Spleen (tissue), 11 donors: ENCODE measurements around the gene SIM2. TPM values are rescaled to one million over a fixed set of nuclear protein-coding genes. Genes with fewer than 3 reads are reported as not detected.
A peak's percentile ranks its signal among the peaks of the same experiment; 100 is the strongest.

ENCODE experiments used
- DNase-seq: peaks from one replicate; pipeline ENCODE4 v3.0.0-alpha.2; 2020
- H3K27ac ChIP-seq, 8 donors: fragments of 200-600 bp; sonication (generic) in 7 of 8; 1 replicate in 4 of 8; 2 replicates in 4 of 8; pipeline versions ENCODE4 v1.5.0 to v1.8.0; 2016 to 2021; ENCODE audit warnings: inconsistent platforms in 4 of 8, mild to moderate bottlenecking in 4 of 8, moderate library complexity in 1 of 8
- H3K27me3 ChIP-seq, 7 donors: fragments of 200-600 bp; sonication (generic) in 6 of 7; replicated peaks in 1 of 7; 1 replicate in 4 of 7; 2 replicates in 3 of 7; pipeline versions ENCODE4 v1.5.0 to v1.8.0; 2016 to 2021; ENCODE audit warnings: inconsistent platforms in 3 of 7, mild to moderate bottlenecking in 1 of 7
- H3K36me3 ChIP-seq, 6 donors: fragments of 200-600 bp; sonication (generic) in 5 of 6; 1 replicate in 4 of 6; 2 replicates in 2 of 6; pipeline versions ENCODE4 v1.5.0 to v1.8.0; 2016 to 2021; ENCODE audit warnings: inconsistent platforms in 2 of 6
- H3K4me1 ChIP-seq, 6 donors: fragments of 200-600 bp; sonication (generic) in 5 of 6; 1 replicate in 3 of 6; 2 replicates in 3 of 6; pipeline versions ENCODE4 v1.5.0 to v1.8.0; 2016 to 2021; ENCODE audit warnings: inconsistent platforms in 3 of 6
- H3K4me3 ChIP-seq, 8 donors: fragments of 200-600 bp; sonication (generic) in 7 of 8; 1 replicate in 4 of 8; 2 replicates in 4 of 8; pipeline versions ENCODE4 v1.5.0 to v1.8.0; 2016 to 2021; ENCODE audit warnings: inconsistent platforms in 4 of 8, mild to moderate bottlenecking in 4 of 8, moderate library complexity in 2 of 8
- H3K9me3 ChIP-seq, 8 donors: fragments of 200-600 bp; sonication (generic) in 7 of 8; 1 replicate in 4 of 8; 2 replicates in 4 of 8; pipeline versions ENCODE4 v1.5.0 to v1.8.0; 2016 to 2021; ENCODE audit warnings: inconsistent platforms in 4 of 8
- POLR2A ChIP-seq, 3 donors: fragments of 450-650 bp; IDR thresholded peaks; one replicate each; pipeline ENCODE4 v1.5.1; 2017; ENCODE audit warnings: antibody characterized with exemption in 3 of 3, mild to moderate bottlenecking in 1 of 3
- POLR2AphosphoS5 ChIP-seq, 3 donors: sonication (generic); formaldehyde crosslinking; IDR thresholded peaks; one replicate each; pipeline ENCODE4 v1.5.1; 2017; ENCODE audit warnings: antibody characterized with exemption in 3 of 3
- WGBS, 5 donors: extraction: QIAGEN DNeasy Blood & Tissue Kit in 3 of 5; methylation state at CpG; one replicate each; pipeline versions ENCODE4 v1.1.5 to v1.1.7; 2013 to 2018; 5-methylcytosine and 5-hydroxymethylcytosine counted together
- intact Hi-C: fragments of 100-400 bp; cut with DNase I; formaldehyde crosslinking; loops from one replicate; pipeline ENCODE4 v1.15.0; 2023; ENCODE audit warnings: low total_unique reads
- polyA plus RNA-seq, 3 donors: library from polyadenylated mRNA; stranded (reverse); fragments of 200-250 nt; gene quantifications; one replicate each; pipeline ENCODE4 v1.2.1, GENCODE V29; 2013
- total RNA-seq, 7 donors: library from RNA; depleted of rRNA in 3 of 7; stranded (reverse); fragments of >200 nt in 3 of 7; fragmentation: NEBNext Ultra II Directional in 4 of 7; extraction: Animal tissue kit (Norgen Biotek cat#: 25700) in 4 of 7; gene quantifications; one replicate each; pipeline versions ENCODE4 v1.1.0 to v1.2.1, GENCODE V29; 2016 to 2021
- TF ChIP-seq, protein P1 (sequence below), 11 experiments: fragments of 200-600 bp in 7 of 11; fragments of 450-650 bp in 4 of 11; sonication (generic) in 4 of 11; IDR thresholded peaks in 8 of 11; conservative IDR thresholded peaks in 3 of 11; 1 replicate in 7 of 11; 2 replicates in 4 of 11; pipeline versions ENCODE4 v1.4.0 to v1.8.0; 2016 to 2021; ENCODE audit warnings: antibody characterized with exemption in 11 of 11, inconsistent platforms in 4 of 11, mild to moderate bottlenecking in 1 of 11
- donor health status: healthy with polysubstance abuse.
- donor health status: DM: no; HTN: no; CAD: no; lungs with moderate emphysema.
- donor health status: DM: no; HTN: no; CAD: no.
- donor health status: Bipolar disorder and iron deficiency.
- donor health status: healthy.
- donor health status: DM: no; HTN: no; CAD: no.
- donor health status: DM: yes; HTN: yes; CAD: no.

SIM2 gene
- total and polyA plus RNA-seq, 10 donors, result not detected

DNA sequence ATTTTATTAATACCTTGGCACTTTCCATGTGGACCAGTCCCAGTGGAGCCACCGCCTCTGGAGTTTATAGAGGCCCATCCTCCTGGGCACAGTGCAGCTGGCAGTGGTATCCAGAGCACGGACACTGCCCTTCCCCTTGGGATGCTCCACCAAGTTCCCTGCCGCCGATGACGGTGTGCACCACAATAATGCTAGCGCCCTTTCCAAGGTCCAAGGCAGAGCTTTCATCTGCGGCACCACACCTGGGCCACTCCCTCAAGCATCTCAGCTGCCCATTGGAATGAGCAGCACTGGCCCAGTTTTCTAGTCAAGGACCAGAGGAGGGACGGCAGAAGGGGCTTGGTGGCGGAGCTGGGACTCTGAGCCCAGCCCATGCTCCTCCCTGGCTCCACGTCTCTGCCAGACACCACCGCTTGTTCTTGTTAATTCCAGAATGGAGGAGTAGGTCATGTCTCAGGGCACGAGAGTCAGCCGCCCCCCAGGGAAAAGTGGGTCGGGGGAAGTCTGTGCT is 24.5 kb downstream of the SIM2 start:
- no peak for TF ChIP-seq POLR2A (IDR thresholded peaks at IDR 0.05)
- TF ChIP-seq POLR2AphosphoS5 (IDR thresholded peaks at IDR 0.05), result no peak
- TF ChIP-seq, protein P1, sequence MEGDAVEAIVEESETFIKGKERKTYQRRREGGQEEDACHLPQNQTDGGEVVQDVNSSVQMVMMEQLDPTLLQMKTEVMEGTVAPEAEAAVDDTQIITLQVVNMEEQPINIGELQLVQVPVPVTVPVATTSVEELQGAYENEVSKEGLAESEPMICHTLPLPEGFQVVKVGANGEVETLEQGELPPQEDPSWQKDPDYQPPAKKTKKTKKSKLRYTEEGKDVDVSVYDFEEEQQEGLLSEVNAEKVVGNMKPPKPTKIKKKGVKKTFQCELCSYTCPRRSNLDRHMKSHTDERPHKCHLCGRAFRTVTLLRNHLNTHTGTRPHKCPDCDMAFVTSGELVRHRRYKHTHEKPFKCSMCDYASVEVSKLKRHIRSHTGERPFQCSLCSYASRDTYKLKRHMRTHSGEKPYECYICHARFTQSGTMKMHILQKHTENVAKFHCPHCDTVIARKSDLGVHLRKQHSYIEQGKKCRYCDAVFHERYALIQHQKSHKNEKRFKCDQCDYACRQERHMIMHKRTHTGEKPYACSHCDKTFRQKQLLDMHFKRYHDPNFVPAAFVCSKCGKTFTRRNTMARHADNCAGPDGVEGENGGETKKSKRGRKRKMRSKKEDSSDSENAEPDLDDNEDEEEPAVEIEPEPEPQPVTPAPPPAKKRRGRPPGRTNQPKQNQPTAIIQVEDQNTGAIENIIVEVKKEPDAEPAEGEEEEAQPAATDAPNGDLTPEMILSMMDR (IDR thresholded peaks at IDR 0.05 in 8 of 11, conservative IDR thresholded peaks at IDR 0.05 in 3 of 11), result no peak
- no peak overlapping the region for H3K4me3 ChIP-seq
- WGBS, 5 donors, result 82 to 91% (median 86%) methylated on average over 13 to 14 of the region's 14 CpGs
- DNase-seq, result peak; percentile 69
- H3K27ac ChIP-seq, result no peak overlapping the region
- intact Hi-C loops, result no loop called here
- no peaks in the 10 kb centered on the region for H3K9me3 ChIP-seq
- H3K36me3 ChIP-seq, result no peaks in the 10 kb centered on the region
- peaks cover 0 to 55% (median 6%) of the 10 kb centered on the region in 7 donors for H3K27me3 ChIP-seq
- H3K4me1 ChIP-seq, result no peaks in the 10 kb centered on the region

DNA sequence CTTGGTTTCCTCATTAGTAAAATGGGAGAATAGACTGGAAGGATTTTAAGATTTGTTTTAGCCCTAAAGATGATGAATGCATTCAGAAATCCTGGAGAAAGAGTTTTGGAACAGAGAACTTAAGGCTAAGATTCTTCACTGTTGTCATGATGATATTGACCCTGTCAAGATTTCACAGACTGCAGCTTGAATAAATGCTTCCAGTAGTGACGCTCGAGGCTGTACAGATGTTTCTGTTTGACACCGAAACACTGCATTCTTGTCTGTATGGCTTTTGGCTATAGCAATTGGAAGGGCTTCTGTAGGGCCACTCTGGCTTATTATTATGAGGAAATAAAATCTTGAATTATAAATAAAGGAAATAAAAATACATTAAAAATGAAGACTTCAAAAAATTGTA is 25.7 kb downstream of the SIM2 start:
- no peak for DNase-seq
- Histone ChIP-seq H3K27ac (no peak overlapping the region), H3K9me3 (no peaks in the 10 kb centered on the region), H3K36me3 (no peaks in the 10 kb centered on the region), H3K27me3 (peaks cover 0 to 53% (median 6%) of the 10 kb centered on the region in 7 donors), H3K4me3 (no peak overlapping the region), H3K4me1 (no peaks in the 10 kb centered on the region)
- intact Hi-C loops, result no loop called here
- TF ChIP-seq POLR2AphosphoS5 (IDR thresholded peaks at IDR 0.05) (no peak), POLR2A (IDR thresholded peaks at IDR 0.05) (no peak)
- TF ChIP-seq, protein P1 (IDR thresholded peaks at IDR 0.05 in 8 of 11, conservative IDR thresholded peaks at IDR 0.05 in 3 of 11), result no peak
- 66 to 80% (median 78%) methylated on average over 3 of the region's 3 CpGs for WGBS, 5 donors

DNA sequence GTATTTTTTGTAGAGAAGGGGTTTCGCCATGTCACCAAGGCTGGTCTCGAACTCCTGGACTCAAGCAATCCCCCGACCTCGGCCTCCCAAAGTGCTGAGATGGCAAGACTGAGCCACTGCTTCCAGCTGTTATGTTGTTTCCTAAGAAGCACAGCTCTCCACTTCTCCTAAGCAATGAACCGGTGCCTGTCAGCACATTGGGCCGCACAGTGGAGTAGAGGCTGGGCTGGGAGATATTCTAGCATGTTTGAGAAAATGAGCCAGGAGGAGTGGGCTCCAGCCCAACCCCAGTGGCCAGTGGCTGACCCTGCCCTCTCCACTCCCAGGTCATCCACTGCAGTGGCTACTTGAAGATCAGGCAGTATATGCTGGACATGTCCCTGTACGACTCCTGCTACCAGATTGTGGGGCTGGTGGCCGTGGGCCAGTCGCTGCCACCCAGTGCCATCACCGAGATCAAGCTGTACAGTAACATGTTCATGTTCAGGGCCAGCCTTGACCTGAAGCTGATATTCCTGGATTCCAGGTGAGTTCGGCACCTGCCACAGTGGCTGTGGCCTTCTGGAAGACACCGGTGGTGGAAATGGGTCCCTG is 27.0 kb downstream of the SIM2 start:
- DNase-seq, result peak; percentile 44
- no peaks in the 10 kb centered on the region for H3K36me3 ChIP-seq
- H3K4me3 ChIP-seq, result no peak overlapping the region
- WGBS, 5 donors, result 88 to 96% (median 93%) methylated on average over 11 to 12 of the region's 12 CpGs
- H3K27ac ChIP-seq, result no peak overlapping the region
- H3K4me1 ChIP-seq, result no peaks in the 10 kb centered on the region
- peaks cover 0 to 60% (median 0%) of the 10 kb centered on the region in 7 donors for H3K27me3 ChIP-seq
- TF ChIP-seq POLR2AphosphoS5 (IDR thresholded peaks at IDR 0.05) (no peak), POLR2A (IDR thresholded peaks at IDR 0.05) (no peak)
- TF ChIP-seq, protein P1 (IDR thresholded peaks at IDR 0.05 in 8 of 11, conservative IDR thresholded peaks at IDR 0.05 in 3 of 11), result no peak
- H3K9me3 ChIP-seq, result no peaks in the 10 kb centered on the region
- intact Hi-C loops, result no loop called here

DNA sequence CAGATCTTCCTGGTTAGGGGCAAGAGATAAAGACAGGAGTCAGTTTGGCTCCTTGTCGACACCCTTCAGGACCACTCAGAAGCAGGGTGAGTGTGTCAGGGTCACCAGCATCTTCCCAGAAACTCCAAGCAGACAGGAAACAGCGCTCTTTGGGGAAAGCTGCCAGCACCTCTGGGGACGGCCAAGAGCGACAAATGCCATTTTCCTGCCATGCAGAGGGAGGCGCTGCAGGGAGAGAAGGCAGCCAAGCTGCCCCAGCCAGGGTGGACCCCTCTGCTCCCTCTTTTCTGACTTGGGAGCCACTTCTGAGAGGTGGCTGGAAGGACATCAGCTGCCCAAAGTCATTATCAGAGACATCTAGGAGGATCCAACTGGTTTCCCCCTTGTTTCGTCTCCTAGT is 29.0 kb downstream of the SIM2 start:
- no peaks in the 10 kb centered on the region for H3K4me1 ChIP-seq
- no peaks in the 10 kb centered on the region for H3K36me3 ChIP-seq
- no peaks in the 10 kb centered on the region for H3K9me3 ChIP-seq
- TF ChIP-seq POLR2AphosphoS5 (IDR thresholded peaks at IDR 0.05) (no peak), POLR2A (IDR thresholded peaks at IDR 0.05) (no peak)
- TF ChIP-seq, protein P1 (IDR thresholded peaks at IDR 0.05 in 8 of 11, conservative IDR thresholded peaks at IDR 0.05 in 3 of 11), result no peak
- intact Hi-C loops, result no loop called here
- peaks cover 0 to 62% (median 0%) of the 10 kb centered on the region in 7 donors for H3K27me3 ChIP-seq
- no peak overlapping the region for H3K4me3 ChIP-seq
- H3K27ac ChIP-seq, result no peak overlapping the region
- WGBS, 5 donors, result 69 to 82% (median 78%) methylated on average over 5 to 6 of the region's 6 CpGs
- DNase-seq, result peak; percentile 15
